SK-N-SH (cell line): ENCODE results near the gene ROPN1L.

Source experiments
- CTCF ChIP-seq: fragments of 200-600 bp; sonication (generic); IDR thresholded peaks from 2 replicates; pipeline ENCODE4 v1.6.1; 2017; ENCODE audit warnings: antibody characterized with exemption, mild to moderate bottlenecking, moderate library complexity
- EP300 ChIP-seq, 2 experiments: IDR thresholded peaks; 2 replicates each; pipeline versions ENCODE4 v1.4.0 to v1.6.1; 2012; ENCODE audit warnings: borderline replicate concordance in 1 of 2, low read depth in 1 of 2, low read length in 1 of 2
- POLR2AphosphoS5 ChIP-seq: IDR thresholded peaks from 2 replicates; pipeline ENCODE4 v1.6.1; 2012; ENCODE audit warnings: low read depth, low read length
- SMC3 ChIP-seq: IDR thresholded peaks from 2 replicates; pipeline ENCODE4 v1.6.1; 2012; ENCODE audit warnings: low read depth, low read length, improper control_type of control experiment

GRCh38 chr5:10502130-10502529 is 60.5 kb downstream of the ROPN1L start:
- TF ChIP-seq CTCF = no peak
- no peak for TF ChIP-seq SMC3
- TF ChIP-seq POLR2AphosphoS5 = no peak
- no peak for TF ChIP-seq EP300 (IDR thresholded peaks at IDR 0.05; ENCODE audit: borderline replicate concordance in 1 of 2, low read depth in 1 of 2, low read length in 1 of 2)
